Panc1 (cell line): ENCODE data around the gene TESMIN.

Experiments used
- POLR2AphosphoS5 ChIP-seq: IDR thresholded peaks from 2 replicates; pipeline ENCODE4 v1.6.1; 2012; ENCODE audit warnings: mild to moderate bottlenecking, low read depth, low read length, moderate library complexity
- TCF7L2 ChIP-seq: IDR thresholded peaks from 2 replicates; pipeline ENCODE4 v1.6.1; 2011; ENCODE audit warnings: mild to moderate bottlenecking, low read depth, low read length, inconsistent platforms
- TF ChIP-seq, protein P1 (sequence below): fragments of 450-650 bp; IDR thresholded peaks from 2 replicates; pipeline ENCODE4 v1.5.1; 2017; ENCODE audit warnings: mild to moderate bottlenecking

DNA sequence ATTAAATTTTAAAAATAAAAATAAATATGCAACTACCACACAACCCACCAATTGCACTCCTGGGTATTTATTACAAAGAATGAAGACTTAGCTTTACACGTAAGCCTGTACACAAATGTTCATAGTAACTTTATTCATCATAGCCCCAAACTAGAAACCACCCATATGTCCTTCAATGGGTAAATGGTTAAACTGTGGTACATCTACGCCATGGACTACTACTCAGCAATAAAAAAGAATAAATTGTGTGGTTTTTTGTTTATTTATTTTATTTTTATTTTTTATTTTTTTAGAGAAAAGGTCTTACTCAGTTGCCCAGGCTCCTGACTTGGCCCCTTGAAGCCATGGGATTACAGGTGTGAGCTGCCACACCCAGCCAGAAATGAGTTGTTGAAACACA, 52.3 kb downstream of the TESMIN start:
- TF ChIP-seq, protein P1, sequence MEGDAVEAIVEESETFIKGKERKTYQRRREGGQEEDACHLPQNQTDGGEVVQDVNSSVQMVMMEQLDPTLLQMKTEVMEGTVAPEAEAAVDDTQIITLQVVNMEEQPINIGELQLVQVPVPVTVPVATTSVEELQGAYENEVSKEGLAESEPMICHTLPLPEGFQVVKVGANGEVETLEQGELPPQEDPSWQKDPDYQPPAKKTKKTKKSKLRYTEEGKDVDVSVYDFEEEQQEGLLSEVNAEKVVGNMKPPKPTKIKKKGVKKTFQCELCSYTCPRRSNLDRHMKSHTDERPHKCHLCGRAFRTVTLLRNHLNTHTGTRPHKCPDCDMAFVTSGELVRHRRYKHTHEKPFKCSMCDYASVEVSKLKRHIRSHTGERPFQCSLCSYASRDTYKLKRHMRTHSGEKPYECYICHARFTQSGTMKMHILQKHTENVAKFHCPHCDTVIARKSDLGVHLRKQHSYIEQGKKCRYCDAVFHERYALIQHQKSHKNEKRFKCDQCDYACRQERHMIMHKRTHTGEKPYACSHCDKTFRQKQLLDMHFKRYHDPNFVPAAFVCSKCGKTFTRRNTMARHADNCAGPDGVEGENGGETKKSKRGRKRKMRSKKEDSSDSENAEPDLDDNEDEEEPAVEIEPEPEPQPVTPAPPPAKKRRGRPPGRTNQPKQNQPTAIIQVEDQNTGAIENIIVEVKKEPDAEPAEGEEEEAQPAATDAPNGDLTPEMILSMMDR = no peak
- no peak for TF ChIP-seq POLR2AphosphoS5
- no peak for TF ChIP-seq TCF7L2
